ENCODE results near the gene RAB8A.
"Not testable (repeated sequence)": the region's sequence is repeated elsewhere in the genome, so short reads cannot be mapped to it uniquely, and the experiment has no call there.

Gene RAB8A

DNA sequence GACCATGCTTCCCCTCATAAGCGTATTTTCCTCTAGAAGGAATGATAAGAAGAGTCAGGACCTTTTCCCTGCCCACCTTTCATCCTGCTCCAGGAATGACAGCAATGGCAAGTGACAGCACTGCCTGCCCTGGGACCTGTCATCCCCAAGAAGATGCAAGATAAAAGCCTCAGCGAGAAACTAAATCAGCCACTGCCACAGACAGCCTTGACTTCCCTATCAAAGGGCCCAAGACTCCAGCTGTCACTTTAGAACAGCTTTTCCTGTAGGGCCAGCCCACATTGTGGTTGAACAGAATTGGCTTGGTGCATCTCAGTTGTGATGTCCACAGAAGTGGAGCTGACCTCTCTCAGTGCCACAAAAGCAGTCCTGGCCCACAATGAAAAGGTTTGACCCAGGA is 1.1 kb downstream of the RAB8A start:
- DNase-seq (ENCODE audit: low spot score): peak; percentile 33

DNA sequence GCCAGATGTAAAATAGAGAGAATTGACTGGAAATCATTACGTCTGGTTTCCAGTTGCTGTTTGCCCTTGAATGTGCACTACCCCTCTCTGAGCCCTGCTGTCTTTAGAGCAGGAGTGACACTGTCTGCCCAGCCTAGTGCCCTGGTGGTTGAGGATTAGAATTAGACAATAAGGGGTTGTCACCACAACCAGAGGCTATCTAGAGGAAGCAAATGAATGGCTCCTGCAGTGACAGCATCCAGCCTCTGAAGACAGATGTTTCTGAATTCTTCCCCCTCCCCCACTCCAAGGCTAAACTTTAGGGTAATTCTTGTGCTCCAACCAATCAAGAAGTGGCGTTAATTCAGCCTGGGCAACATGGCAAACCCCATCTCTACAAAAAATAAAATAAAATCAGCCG is 2.0 kb downstream of the RAB8A start:
- DNase-seq (ENCODE audit: low spot score): peak; percentile 70

DNA sequence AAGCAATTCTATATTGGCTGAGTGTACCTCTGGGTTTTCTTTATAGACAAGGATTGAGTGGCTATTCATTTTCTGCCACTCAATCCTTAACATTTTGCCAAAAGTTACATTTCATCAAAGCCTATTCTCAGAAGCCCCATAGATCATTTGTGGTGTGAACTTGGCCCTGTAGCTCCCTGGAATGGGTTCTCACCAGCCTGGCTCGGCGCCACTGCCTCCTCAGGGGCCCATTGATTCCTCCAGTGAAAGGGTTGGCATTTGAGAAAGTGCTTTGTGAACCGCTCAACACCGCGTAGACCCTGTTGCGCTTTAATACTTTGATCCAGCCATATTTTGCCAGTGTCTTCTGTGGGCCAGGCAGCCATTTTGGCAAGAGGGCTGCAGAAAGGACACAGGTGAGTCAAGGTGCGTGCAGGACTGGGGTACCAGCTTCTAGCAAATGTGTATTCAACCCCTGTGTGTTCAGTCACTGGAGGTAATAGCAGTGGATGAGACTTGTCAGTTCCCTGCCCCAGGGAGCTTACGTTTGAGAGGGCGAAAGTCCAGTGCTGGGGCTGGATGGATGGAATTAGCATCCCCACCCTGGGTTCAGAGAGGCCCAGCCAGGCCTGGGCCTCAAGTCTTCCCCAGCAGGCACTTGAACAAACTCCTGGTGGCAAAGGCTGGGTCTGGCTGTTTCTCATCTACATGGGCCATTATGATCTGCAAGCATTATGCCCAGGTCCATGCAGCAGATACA is 3.8 kb downstream of the RAB8A start:
- no peak for DNase-seq (ENCODE audit: low spot score)

DNA sequence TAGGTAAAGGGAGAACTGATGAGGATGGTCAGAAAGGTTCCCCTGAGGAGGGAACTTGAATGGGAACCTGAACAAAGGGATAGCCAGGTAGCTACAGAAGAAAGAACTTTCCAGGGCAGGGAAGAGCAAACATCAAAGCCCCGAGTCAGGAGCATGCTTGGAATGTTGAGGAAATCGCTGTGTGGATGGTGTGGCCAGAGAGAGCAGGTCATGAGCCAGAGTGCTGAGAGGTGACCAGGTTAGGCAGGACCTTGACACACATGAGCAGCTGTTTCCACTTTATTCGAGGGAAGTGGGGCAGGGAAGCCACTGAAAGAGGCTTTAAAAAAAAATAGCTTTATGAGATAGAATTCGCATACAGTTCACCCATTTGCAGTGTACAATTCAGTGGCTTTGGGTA is 4.4 kb downstream of the RAB8A start:
- no peak for DNase-seq (ENCODE audit: low spot score)

DNA sequence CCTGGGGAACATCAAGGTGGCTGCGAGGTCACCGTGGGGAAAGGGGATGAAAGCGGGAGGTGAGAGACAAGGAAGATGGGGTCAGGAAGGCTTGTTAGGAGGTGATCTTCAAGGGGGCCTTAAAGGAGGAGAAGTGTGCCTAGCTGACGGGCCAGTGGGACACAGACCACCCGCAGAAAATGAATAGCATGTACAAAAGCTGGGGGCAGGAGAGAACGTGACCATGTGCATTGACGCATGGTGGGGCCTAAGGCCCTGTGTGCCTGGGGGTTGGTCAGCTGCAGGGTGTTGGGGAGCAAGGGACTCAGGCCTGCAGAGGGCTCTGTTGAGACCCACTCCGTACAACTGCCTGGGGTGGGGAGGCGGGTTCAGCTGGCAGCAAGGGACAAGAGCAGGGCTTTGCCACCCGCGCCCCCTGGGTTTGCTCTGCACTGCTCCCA is 5.9 kb downstream of the RAB8A start:
- peak; percentile 72 for DNase-seq (ENCODE audit: low spot score)

DNA sequence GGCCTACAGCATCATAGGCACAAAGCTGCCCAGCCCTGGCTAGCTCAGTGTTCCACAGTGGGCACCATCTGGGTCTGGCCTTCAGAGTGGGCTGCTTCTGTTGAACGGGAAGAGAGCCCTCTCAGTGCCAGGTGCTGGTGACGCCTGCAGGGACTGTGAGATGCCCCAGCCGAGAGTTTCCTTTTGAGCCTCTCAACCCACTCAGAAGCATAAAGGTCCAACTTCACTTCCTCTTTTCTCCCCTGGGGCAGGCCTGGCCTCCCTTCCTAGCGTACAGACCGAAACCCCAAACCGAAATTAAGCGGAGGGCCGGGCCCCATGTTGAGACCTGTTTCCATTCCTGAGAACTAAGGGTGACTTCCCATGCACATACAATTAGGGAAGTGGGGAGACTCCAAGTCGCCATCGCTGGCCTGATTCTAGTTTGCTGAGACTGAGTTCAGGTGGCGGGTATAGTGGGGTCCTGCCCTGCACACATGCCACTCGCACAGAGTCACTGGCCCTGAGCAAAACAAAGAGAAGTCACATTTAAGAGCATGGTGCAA is 6.9 kb downstream of the RAB8A start:
- DNase-seq (ENCODE audit: low spot score): peak; percentile 96

DNA sequence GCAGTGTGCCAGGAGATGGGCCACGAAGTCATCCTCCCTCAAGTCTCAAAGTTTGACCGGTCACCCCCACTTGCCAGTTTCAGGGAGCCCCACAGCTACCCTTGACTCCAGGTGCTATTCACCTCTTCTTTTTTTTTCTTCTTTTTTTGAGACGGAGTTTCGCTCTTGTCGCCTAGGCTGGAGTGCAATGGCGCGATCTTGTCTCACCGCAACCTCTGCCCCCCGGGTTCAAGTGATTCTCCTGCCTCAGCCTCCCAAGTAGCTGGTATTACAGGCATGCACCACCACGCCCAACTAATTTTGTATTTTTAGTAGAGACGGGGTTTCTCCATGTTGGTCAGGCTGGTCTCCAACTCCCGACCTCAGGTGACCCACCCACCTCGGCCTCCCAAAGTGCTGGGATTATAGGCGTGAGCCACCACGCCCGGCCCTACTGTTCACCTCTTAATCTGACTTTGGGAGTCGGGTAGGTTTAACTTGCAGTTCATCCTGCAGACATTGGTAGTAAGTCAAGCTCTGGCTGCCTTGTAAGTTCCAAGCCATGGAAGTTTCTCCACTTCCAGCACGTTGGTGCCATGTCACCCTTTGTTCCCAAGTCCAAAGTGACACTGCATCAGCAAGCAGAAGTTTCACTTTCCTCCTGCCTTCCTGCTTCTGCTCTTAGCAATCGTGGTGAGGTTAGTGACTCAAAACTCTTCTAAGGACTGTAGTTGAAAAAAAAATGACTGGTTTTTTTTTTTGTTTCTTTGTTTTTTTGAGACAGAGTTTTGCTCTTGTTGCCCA is 7.6 kb downstream of the RAB8A start:
- DNase-seq (ENCODE audit: low spot score): not testable (repeated sequence)

DNA sequence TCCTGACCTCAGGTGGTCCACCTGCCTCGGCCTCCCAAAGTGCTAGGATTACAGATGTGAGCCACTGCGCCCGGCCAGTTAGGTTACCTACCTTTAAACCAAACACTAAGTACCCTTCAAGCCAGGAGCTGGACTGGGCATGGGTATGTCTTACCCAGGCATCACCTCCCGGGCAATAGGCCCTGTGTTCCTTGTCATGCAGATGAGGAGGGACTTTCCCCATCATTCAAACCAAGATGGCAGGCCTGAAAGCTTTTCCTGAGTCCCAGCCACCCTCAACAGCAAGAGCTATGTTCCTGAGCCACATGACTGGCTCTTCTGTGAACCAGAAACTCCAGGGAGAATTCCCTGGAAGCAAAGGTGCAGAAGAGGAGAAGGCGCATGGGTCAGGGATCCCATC is 9.5 kb downstream of the RAB8A start:
- no peak for DNase-seq (ENCODE audit: low spot score)

DNA sequence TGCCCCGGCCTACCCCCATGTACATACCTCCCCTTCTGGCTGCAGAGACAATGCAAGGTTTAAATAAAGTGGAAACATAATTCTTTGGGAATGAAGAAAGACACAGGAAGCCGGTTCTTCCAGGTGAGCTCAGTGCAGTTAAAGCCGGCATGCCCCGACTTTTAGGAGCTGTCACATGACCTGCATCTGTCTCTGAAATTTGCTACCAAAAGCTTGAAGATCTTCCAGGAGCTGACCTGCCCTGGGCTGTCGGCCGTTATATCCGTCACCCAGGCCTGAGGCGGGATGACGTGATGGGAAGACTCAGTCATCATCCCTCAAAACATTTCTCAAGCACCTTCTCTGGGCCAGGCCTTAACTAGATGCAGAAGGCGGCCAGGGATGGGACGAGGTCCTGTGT is 10.3 kb downstream of the RAB8A start:
- DNase-seq (ENCODE audit: low spot score): no peak

DNA sequence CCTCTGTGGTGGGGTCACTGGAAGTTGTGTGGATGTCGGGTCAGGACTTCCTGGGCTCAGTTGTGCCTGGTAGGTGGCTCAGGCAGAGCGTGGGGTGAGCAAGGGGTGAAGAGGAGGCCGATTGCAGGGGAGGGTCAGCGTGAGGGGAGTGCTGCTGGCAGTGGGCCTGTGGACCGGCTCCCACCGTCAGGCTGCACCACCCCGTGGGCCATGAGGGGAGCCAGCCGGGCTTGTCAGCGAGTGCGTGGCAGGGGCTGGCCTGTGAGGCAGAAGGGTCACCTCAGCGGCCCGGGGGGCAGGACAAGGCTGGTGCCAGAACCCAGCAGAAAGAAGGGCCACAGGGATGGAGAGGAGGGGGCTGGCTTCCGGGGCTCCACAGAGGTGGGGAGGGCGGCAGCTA is 13.3 kb downstream of the RAB8A start:
- DNase-seq (ENCODE audit: low spot score): no peak

DNA sequence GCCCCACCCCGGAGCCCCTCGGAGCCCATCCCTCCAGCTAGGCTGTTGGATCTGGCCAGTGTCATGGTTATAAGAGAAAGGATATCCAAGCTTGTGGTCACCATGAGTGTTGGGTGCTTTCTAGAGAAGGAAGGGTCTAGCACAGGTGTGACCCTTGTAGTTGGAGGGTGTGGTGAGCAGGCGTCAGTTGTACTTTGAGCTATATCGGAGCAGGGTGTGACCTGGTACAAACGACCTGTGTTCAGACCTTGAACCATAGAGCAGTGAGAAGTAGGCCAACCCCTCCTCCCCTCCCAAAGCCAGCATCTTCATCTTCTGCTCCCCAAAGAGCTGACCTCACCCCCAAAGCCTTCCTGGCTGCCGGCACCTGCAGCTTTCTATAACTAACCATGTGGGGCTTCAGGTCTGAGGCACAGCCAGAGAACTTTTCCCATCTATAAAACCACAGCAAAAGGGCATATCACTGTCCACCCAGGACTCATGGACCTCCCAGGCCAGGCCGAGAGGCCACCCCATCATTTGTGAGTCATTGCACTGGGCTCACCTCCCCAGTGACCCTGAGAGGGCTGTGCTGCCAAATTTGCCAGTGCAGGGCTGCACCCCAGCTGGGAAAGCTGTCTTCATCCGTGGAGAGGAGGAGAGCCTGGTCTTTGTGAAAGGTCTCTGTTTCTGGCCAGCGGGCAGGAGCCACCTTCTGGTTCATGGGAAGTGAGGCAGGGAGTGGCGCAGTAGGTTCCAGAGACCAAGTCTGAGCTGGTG is 14.2 kb downstream of the RAB8A start:
- no peak for DNase-seq (ENCODE audit: low spot score)

DNA sequence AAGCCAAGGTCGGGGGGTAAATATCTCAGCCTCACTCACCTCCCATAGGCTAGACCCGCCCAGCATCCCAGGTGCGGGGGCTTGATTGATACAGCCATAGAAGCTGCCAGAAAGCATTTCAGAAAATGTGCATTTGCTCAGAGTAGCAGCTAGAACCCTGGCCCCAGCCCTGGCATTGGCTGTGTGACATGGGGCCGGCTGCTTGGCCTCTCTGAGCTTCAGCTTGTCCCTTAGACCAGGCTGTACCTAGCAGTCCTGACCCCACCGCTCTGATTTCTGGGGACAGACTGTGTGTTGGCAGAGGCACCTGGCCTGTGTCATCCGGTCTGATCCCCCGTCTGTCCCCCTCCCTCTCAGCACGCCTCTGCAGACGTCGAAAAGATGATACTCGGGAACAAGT is 15.4 kb downstream of the RAB8A start:
- DNase-seq (ENCODE audit: low spot score): no peak

DNA sequence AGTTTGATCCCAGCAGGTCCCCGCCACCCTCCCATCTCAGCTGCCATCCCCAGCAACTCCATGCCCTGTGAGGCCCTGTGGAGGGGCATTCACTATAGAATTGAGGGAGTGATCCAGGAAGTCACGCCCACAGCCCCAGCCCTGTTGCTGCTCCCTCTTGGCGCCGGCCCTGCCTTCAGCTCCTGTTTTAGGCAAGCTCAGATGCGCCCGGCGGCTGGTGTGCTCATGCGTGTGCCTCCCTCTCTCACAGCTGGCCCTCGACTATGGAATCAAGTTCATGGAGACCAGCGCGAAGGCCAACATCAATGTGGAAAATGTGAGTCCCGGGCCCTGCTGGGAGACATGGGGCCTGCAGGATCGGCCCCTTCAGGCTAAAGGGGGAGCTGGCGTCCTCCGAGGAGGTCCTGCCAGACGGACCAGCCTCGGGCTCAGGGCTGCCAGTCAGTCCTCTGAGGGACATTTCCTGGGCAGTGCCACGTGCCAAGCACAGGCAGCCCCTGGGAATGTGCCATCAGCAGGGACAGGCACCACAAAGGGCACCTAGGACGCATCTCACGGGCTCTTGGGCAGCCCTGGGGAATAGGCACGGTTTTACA is 16.2 kb downstream of the RAB8A start:
- no peak for DNase-seq (ENCODE audit: low spot score)

DNA sequence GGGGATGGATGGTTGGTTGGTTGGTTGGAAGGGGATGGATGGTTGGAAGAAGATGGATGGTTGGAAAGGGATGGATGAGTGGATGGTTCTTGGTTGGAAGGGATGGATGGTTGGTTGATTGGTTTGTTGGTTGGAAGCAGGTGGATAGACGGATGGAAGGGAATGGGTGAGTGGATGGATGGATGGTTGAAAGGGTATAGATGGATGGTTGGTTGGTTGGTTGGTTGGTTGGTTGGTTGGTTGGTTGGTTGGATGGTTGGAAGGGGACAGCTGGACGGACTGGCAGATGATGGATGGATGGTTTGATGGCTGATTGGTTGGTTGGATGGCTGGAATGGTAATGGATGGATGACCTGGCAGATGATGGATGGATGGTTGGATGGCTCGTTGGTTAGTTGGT is 20.0 kb downstream of the RAB8A start:
- no peak for DNase-seq (ENCODE audit: low spot score)

DNA sequence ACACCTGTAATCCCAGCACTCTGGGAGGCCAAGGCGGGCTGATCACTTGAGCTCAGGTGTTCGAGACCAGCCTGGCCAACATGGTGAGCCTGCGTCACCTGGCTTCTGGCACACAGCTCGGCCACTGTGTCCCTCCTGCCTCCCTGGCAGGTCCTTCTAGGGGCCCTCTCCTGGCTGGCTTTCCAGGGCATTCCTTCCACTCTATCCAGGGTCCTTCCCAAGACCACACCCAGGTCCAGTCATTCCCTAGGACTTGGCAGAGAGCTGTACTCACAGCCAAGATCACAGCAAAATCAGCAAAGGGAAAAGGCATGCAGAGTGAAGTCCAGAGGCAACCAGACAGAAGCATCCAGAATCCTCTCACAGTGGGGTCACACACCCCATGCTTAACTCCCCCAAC is 22.1 kb downstream of the RAB8A start:
- no peak for DNase-seq (ENCODE audit: low spot score)

DNA sequence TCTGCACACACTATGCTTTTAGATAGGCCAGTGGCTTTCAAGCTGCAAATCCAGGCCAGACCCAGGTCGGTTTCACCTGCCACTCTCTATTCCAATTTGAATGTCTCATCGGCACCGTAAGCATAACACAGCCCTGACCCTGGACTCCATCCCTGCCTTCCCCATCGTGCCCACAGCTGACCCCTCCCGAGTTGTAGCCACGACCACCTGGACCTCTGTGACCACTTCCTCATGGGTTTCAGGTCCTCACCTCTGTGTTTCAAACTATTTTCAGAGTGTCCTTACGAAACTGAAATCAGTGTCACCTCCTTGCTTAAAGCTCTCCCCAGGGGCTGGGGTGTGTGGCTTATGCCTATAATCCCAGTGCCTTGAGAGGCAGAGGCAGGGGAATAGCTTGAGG is 22.8 kb downstream of the RAB8A start:
- no peak for DNase-seq (ENCODE audit: low spot score)

DNA sequence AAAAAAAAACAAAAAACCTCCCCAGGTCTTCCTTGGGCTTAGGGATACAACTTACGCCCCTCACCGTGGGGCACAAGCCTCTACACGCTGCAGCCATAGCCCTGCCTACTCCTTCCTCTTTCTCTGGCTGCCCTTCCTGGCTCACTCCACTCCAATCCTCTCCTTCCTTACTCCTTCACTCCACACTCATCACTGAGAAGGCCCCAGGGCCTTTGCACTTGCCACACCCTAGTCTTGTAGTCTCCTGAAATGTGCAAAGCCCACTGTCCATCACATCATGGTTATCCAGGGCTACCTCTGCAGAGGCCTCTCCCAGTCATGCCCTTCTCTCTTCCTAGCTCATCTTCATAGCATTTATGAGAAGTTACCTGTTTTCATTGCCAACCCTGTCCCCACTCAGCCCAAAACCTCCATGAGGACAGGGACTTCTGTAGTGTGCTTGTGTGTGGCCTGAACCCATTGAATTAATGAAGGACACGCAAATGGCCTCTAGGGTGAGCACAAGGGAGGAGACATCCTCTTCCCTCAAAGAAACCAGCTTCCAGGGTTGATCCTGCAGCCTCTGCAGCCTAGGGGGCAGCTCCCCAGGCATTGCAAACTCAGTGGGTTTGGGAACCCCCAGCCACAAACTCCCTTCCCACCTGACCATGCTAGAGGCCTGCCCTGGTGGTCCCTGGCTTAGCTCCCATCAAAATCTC is 23.9 kb downstream of the RAB8A start:
- DNase-seq (ENCODE audit: low spot score): no peak

DNA sequence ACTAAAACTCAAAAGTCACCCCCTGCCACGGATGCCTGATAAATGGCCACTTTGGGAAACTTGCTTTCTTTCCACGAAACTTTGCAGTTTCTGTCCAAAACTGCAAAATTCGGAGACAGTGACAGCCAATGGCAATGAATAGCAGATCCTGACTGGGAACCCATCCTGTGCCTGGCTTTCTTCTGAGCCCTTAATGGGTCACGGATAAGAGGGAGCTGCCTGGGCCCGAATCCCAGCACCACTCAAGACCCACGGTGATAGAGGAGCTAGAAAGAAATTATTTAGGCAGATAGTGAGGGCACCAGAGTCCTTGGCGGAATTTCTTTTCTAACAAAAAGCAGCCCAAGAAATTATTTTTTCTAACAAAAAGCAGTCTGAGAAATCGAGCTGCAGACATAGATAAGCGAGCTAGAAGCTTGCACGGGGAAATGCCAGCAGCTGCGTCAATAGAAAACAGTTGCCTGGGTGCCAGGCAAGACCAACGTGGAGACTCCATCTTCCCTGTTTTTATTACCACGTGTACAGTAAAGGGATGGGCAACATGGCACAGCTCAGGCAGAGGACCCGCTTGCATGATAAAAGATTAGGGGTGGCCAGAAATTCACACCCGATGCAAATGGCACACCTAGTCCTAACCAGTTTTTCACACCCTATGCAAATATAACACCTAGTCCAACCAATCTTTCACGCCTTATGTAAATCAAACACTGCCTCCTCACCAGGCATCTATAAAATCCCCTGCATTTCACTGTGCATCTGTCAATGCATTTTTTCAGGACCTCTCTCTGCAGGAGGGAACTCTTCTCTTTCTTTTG is 24.7 kb downstream of the RAB8A start:
- peak; percentile 69 for DNase-seq (ENCODE audit: low spot score)

DNA sequence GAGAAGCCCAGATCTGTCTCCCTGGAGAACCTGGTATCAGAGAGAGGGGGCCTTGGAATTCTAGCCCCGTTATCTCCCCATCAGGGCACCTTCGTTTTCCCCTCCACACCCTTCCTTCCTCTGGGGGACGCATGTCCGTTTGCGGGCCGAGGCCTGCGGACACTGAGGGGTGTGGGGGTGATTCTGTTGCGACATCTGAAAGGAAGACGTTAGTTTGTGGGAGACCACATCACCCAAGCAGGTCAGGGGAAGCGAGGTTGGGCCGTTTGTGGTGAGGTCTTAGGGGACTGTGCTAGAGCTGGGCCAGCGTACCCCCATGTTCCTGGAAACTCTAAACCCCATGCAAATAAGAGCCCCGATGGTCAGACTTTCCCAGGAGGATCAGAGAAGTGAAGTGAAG is 28.1 kb downstream of the RAB8A start:
- DNase-seq (ENCODE audit: low spot score): no peak

DNA sequence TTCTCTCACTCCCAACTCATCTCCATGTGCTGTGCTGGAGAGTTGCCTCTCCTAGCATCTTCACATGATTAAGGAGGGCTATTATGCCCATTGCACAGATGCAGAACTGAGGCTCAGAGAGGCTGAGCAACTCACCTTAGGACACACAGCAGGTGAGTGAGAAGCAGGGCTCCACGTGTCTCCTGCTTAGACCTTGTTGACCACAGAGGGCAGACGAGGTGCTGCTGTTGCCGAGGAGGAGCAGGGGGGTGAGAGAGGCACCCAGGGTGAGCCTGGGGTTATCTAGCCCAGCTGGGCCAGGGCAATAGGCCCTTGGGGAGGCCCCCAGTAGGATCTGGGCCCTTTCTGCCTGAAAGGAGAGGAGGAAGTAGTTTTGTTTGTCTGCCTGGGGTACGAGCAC is 29.4 kb downstream of the RAB8A start:
- DNase-seq (ENCODE audit: low spot score): peak; percentile 93

All from NAMALWA (cell line).